Measurements from ENCODE around the gene CEP83.
"Not testable (repeated sequence)": the region's sequence is repeated elsewhere in the genome, so short reads cannot be mapped to it uniquely, and the experiment has no call there.

CEP83 gene

GRCh38 chr12:94320109-94320508 is 139.6 kb downstream of the CEP83 start:
- H2AFZ ChIP-seq (ENCODE audit: low read length) = no peak overlapping the region
- peaks cover 18 to 50% of the 10 kb centered on the region in 2 donors for H3K36me3 ChIP-seq (replicated peaks in 1 of 2; ENCODE audit: control insufficient read depth in 2 of 2, insufficient read depth in 2 of 2, low read length in 2 of 2)
- no peak overlapping the region for H2BK12ac ChIP-seq (ENCODE audit: low read length)
- peaks cover 21 to 52% of the 10 kb centered on the region in 2 donors for H3K9me3 ChIP-seq (replicated peaks in 1 of 2; ENCODE audit: control insufficient read depth in 2 of 2, insufficient read depth in 1 of 2, low read depth in 1 of 2, low read length in 2 of 2)
- no peak for DNase-seq (ENCODE audit: low spot score)
- no peak overlapping the region for H3K4ac ChIP-seq (ENCODE audit: low read length)
- H3K4me3 ChIP-seq (ENCODE audit: low read length in 2 of 2) = no peak overlapping the region
- no peaks in the 10 kb centered on the region for H3K4me1 ChIP-seq (ENCODE audit: control insufficient read depth in 2 of 2, insufficient read depth in 1 of 2, low read depth in 1 of 2, low read length in 2 of 2)
- no peak overlapping the region for H4K8ac ChIP-seq (ENCODE audit: low read depth, low read length)
- H3K27me3 ChIP-seq (ENCODE audit: control insufficient read depth in 3 of 3, insufficient read depth in 3 of 3, low read depth in 1 of 3, low read length in 3 of 3) = no peaks in the 10 kb centered on the region
- H2BK120ac ChIP-seq (ENCODE audit: low read depth, low read length) = no peak overlapping the region
- H3K27ac ChIP-seq (replicated peaks; ENCODE audit: low read length) = no peak overlapping the region
- no peak overlapping the region for H3K9ac ChIP-seq (ENCODE audit: low read depth, low read length, poor library complexity)
- H3K18ac ChIP-seq (ENCODE audit: low read length) = no peak overlapping the region
- no peak overlapping the region for H2AK5ac ChIP-seq (ENCODE audit: low read depth, low read length)
- H2BK5ac ChIP-seq (ENCODE audit: low read length) = no peak overlapping the region
- no peaks in the 10 kb centered on the region for H3K79me1 ChIP-seq (ENCODE audit: low read depth, low read length)
- H3K23ac ChIP-seq (ENCODE audit: low read depth, low read length, poor library complexity) = no peak overlapping the region
- H3K4me2 ChIP-seq (ENCODE audit: insufficient read depth, low read length, poor library complexity, severe bottlenecking) = no peak overlapping the region
- no peak overlapping the region for H2BK15ac ChIP-seq (ENCODE audit: low read length)
- no peak overlapping the region for H3K14ac ChIP-seq (ENCODE audit: low read length)
- no peak overlapping the region for H4K91ac ChIP-seq (ENCODE audit: low read depth, low read length, poor library complexity)

- no peak overlapping the region for H3K14ac ChIP-seq (ENCODE audit: low read length)
- peaks cover 15 to 33% of the 10 kb centered on the region in 2 donors for H3K36me3 ChIP-seq (replicated peaks in 1 of 2; ENCODE audit: control insufficient read depth in 2 of 2, insufficient read depth in 2 of 2, low read length in 2 of 2)
- H3K4me2 ChIP-seq (ENCODE audit: insufficient read depth, low read length, poor library complexity, severe bottlenecking) = no peak overlapping the region
- H3K27ac ChIP-seq (replicated peaks; ENCODE audit: low read length) = no peak overlapping the region
- H3K4me1 ChIP-seq (ENCODE audit: control insufficient read depth in 2 of 2, insufficient read depth in 1 of 2, low read depth in 1 of 2, low read length in 2 of 2) = no peaks in the 10 kb centered on the region
- H3K18ac ChIP-seq (ENCODE audit: low read length) = no peak overlapping the region
- no peak overlapping the region for H2BK12ac ChIP-seq (ENCODE audit: low read length)
- H4K8ac ChIP-seq (ENCODE audit: low read depth, low read length) = no peak overlapping the region
- no peak overlapping the region for H3K4ac ChIP-seq (ENCODE audit: low read length)
- peaks cover 19 to 45% of the 10 kb centered on the region in 2 donors for H3K9me3 ChIP-seq (replicated peaks in 1 of 2; ENCODE audit: control insufficient read depth in 2 of 2, insufficient read depth in 1 of 2, low read depth in 1 of 2, low read length in 2 of 2)
- H3K4me3 ChIP-seq (ENCODE audit: low read length in 2 of 2) = no peak overlapping the region
- H2BK15ac ChIP-seq (ENCODE audit: low read length) = no peak overlapping the region
- DNase-seq (ENCODE audit: low spot score) = no peak
- H4K91ac ChIP-seq (ENCODE audit: low read depth, low read length, poor library complexity) = no peak overlapping the region
- no peak overlapping the region for H3K9ac ChIP-seq (ENCODE audit: low read depth, low read length, poor library complexity)
- no peak overlapping the region for H3K23ac ChIP-seq (ENCODE audit: low read depth, low read length, poor library complexity)
- WGBS, 2 donors (ENCODE audit: extremely low coverage in 2 of 2, insufficient read length in 2 of 2, insufficient replicate concordance in 1 of 2) = no CpG with 5 or more reads among the region's 1 CpG
- no peak overlapping the region for H2BK5ac ChIP-seq (ENCODE audit: low read length)
- H2AK5ac ChIP-seq (ENCODE audit: low read depth, low read length) = no peak overlapping the region
- no peak overlapping the region for H2AFZ ChIP-seq (ENCODE audit: low read length)
- H2BK120ac ChIP-seq (ENCODE audit: low read depth, low read length) = no peak overlapping the region
- no peaks in the 10 kb centered on the region for H3K27me3 ChIP-seq (ENCODE audit: control insufficient read depth in 3 of 3, insufficient read depth in 3 of 3, low read depth in 1 of 3, low read length in 3 of 3)
- no peaks in the 10 kb centered on the region for H3K79me1 ChIP-seq (ENCODE audit: low read depth, low read length)
These were observed 141.5 kb downstream of the CEP83 start for GRCh38 chr12:94318181-94318580.

- H2BK5ac ChIP-seq (ENCODE audit: low read length); H2BK12ac ChIP-seq (ENCODE audit: low read length); H2AK5ac ChIP-seq (ENCODE audit: low read depth, low read length); H3K4me1 ChIP-seq (ENCODE audit: control insufficient read depth in 2 of 2, insufficient read depth in 1 of 2, low read depth in 1 of 2, low read length in 2 of 2); H2BK120ac ChIP-seq (ENCODE audit: low read depth, low read length); H4K91ac ChIP-seq (ENCODE audit: low read depth, low read length, poor library complexity); H3K27ac ChIP-seq (replicated peaks; ENCODE audit: low read length); H2BK15ac ChIP-seq (ENCODE audit: low read length); H3K79me1 ChIP-seq (ENCODE audit: low read depth, low read length); H3K18ac ChIP-seq (ENCODE audit: low read length); H3K14ac ChIP-seq (ENCODE audit: low read length); H3K23ac ChIP-seq (ENCODE audit: low read depth, low read length, poor library complexity); H3K4me3 ChIP-seq (ENCODE audit: low read length in 2 of 2); DNase-seq (ENCODE audit: low spot score); H4K8ac ChIP-seq (ENCODE audit: low read depth, low read length); H3K9ac ChIP-seq (ENCODE audit: low read depth, low read length, poor library complexity); H3K27me3 ChIP-seq (ENCODE audit: control insufficient read depth in 3 of 3, insufficient read depth in 3 of 3, low read depth in 1 of 3, low read length in 3 of 3); H3K4ac ChIP-seq (ENCODE audit: low read length); H2AFZ ChIP-seq (ENCODE audit: low read length); H3K4me2 ChIP-seq (ENCODE audit: insufficient read depth, low read length, poor library complexity, severe bottlenecking): not testable (repeated sequence)
- Histone ChIP-seq H3K36me3 (replicated peaks in 1 of 2; ENCODE audit: control insufficient read depth in 2 of 2, insufficient read depth in 2 of 2, low read length in 2 of 2) (peaks cover 7 to 32% of the 10 kb centered on the region in 2 donors), H3K9me3 (replicated peaks in 1 of 2; ENCODE audit: control insufficient read depth in 2 of 2, insufficient read depth in 1 of 2, low read depth in 1 of 2, low read length in 2 of 2) (peaks cover 6 to 30% of the 10 kb centered on the region in 2 donors)
- WGBS, 2 donors (ENCODE audit: extremely low coverage in 2 of 2, insufficient read length in 2 of 2, insufficient replicate concordance in 1 of 2) = no CpG with 5 or more reads among the region's 2 CpGs
These were observed 143.1 kb downstream of the CEP83 start for GRCh38 chr12:94316600-94316999.

GRCh38 chr12:94312378-94312777 is 147.3 kb downstream of the CEP83 start:
- Histone ChIP-seq H3K27ac (replicated peaks; ENCODE audit: low read length) (no peak overlapping the region), H3K27me3 (ENCODE audit: control insufficient read depth in 3 of 3, insufficient read depth in 3 of 3, low read depth in 1 of 3, low read length in 3 of 3) (no peaks in the 10 kb centered on the region)
- WGBS, 2 donors (ENCODE audit: extremely low coverage in 2 of 2, insufficient read length in 2 of 2, insufficient replicate concordance in 1 of 2) = no CpG with 5 or more reads among the region's 1 CpG

More at GRCh38 chr12:94312378-94312777, 147.3 kb downstream of the CEP83 start:
- no peak overlapping the region for H3K9ac ChIP-seq (ENCODE audit: low read depth, low read length, poor library complexity)
- H2BK120ac ChIP-seq (ENCODE audit: low read depth, low read length) = no peak overlapping the region
- no peak overlapping the region for H3K23ac ChIP-seq (ENCODE audit: low read depth, low read length, poor library complexity)
- no peaks in the 10 kb centered on the region for H3K4me1 ChIP-seq (ENCODE audit: control insufficient read depth in 2 of 2, insufficient read depth in 1 of 2, low read depth in 1 of 2, low read length in 2 of 2)
- H3K79me1 ChIP-seq (ENCODE audit: low read depth, low read length) = no peaks in the 10 kb centered on the region
- no peak overlapping the region for H2BK15ac ChIP-seq (ENCODE audit: low read length)
- no peak overlapping the region for H3K4ac ChIP-seq (ENCODE audit: low read length)
- H2AK5ac ChIP-seq (ENCODE audit: low read depth, low read length) = no peak overlapping the region
- no peak for DNase-seq (ENCODE audit: low spot score)
- no peak overlapping the region for H4K91ac ChIP-seq (ENCODE audit: low read depth, low read length, poor library complexity)
- no peak overlapping the region for H2AFZ ChIP-seq (ENCODE audit: low read length)
- no peak overlapping the region for H3K4me3 ChIP-seq (ENCODE audit: low read length in 2 of 2)
- no peak overlapping the region for H3K14ac ChIP-seq (ENCODE audit: low read length)
- no peak overlapping the region for H4K8ac ChIP-seq (ENCODE audit: low read depth, low read length)
- H3K4me2 ChIP-seq (ENCODE audit: insufficient read depth, low read length, poor library complexity, severe bottlenecking) = no peak overlapping the region
- H3K9me3 ChIP-seq (replicated peaks in 1 of 2; ENCODE audit: control insufficient read depth in 2 of 2, insufficient read depth in 1 of 2, low read depth in 1 of 2, low read length in 2 of 2) = no peaks in the 10 kb centered on the region
- H3K18ac ChIP-seq (ENCODE audit: low read length) = no peak overlapping the region
- no peak overlapping the region for H2BK5ac ChIP-seq (ENCODE audit: low read length)
- peaks cover 2 to 58% of the 10 kb centered on the region in 2 donors for H3K36me3 ChIP-seq (replicated peaks in 1 of 2; ENCODE audit: control insufficient read depth in 2 of 2, insufficient read depth in 2 of 2, low read length in 2 of 2)
- H2BK12ac ChIP-seq (ENCODE audit: low read length) = no peak overlapping the region
